SK-N-SH (cell line): ENCODE data around the gene ABHD6. TPM values are rescaled to one million over a fixed set of nuclear protein-coding genes. Genes with fewer than 3 reads are reported as not detected.

Experiments used
- CTCF ChIA-PET: fragments of 300-600, 350-600 bp; formaldehyde crosslinking; extraction: SDS; loops from one replicate; lab custom pipeline; 2021; lab: Yijun Ruan, JAX
- POLR2A ChIA-PET: fragments of 350-600 bp; sonication (Branson Sonifier 250); formaldehyde crosslinking; extraction: SDS; loops from one replicate; lab custom pipeline; 2020; ENCODE audit warnings: antibody characterized with exemption, inconsistent platforms; lab: Yijun Ruan, JAX
- DNase-seq: peaks from one replicate; pipeline ENCODE4 v3.0.0; 2012
- H2AFZ ChIP-seq: fragments of 200-600 bp; sonication (generic); 2 replicates; pipeline ENCODE4 v1.8.1; 2016; ENCODE audit warnings: antibody characterized with exemption, mild to moderate bottlenecking, low read depth
- H3F3A ChIP-seq: fragments of 200-600 bp; sonication (generic); replicated peaks from 2 replicates; pipeline ENCODE3; 2016; ENCODE audit warnings: antibody characterized with exemption, mild to moderate bottlenecking; ENCODE audit not compliant: insufficient read depth
- H3K27ac ChIP-seq, 2 experiments: fragments of 200-500 bp in 1 of 2; fragments of 200-600 bp in 1 of 2; sonication (Bioruptor generic) in 1 of 2; sonication (generic), shearing (Covaris generic) in 1 of 2; 2 replicates each; pipeline versions ENCODE4 v1.5.1 to v1.6.1; 2014 to 2016; ENCODE audit warnings: low read depth in 2 of 2, inconsistent platforms in 1 of 2, low read length in 1 of 2, mild to moderate bottlenecking in 1 of 2, mixed read lengths in 1 of 2
- H3K27me3 ChIP-seq: fragments of 200-600 bp; sonication (generic), shearing (Covaris generic); 2 replicates; pipeline ENCODE4 v1.6.1; 2016; ENCODE audit warnings: mixed run types; ENCODE audit not compliant: insufficient read depth
- H3K36me3 ChIP-seq, 2 experiments: fragments of 200-500 bp in 1 of 2; fragments of 200-600 bp in 1 of 2; sonication (Bioruptor generic) in 1 of 2; sonication (generic) in 1 of 2; replicated peaks in 1 of 2; 2 replicates each; pipeline versions ENCODE3 to v1.5.1; 2014 to 2016; ENCODE audit warnings: low read length in 1 of 2, mild to moderate bottlenecking in 1 of 2; ENCODE audit not compliant: insufficient read depth in 2 of 2, control insufficient read depth in 1 of 2
- H3K4me1 ChIP-seq, 2 experiments: fragments of 200-500 bp in 1 of 2; fragments of 200-600 bp in 1 of 2; sonication (Bioruptor generic) in 1 of 2; sonication (generic), shearing (Covaris generic) in 1 of 2; 2 replicates each; pipeline versions ENCODE4 v1.5.1 to v1.6.1; 2014 to 2016; ENCODE audit warnings: low read depth in 1 of 2, low read length in 1 of 2, mixed run types in 1 of 2; ENCODE audit not compliant: insufficient read depth in 2 of 2, control insufficient read depth in 1 of 2
- H3K4me2 ChIP-seq: fragments of 200-600 bp; sonication (generic), shearing (Covaris generic); 2 replicates; pipeline ENCODE4 v1.6.1; 2017; ENCODE audit warnings: mixed run types
- H3K4me3 ChIP-seq, 2 experiments: fragments of 200-500 bp in 1 of 2; fragments of 200-600 bp in 1 of 2; sonication (Bioruptor generic) in 1 of 2; sonication (generic), shearing (Covaris generic) in 1 of 2; 2 replicates each; pipeline versions ENCODE4 v1.5.1 to v1.8.1; 2014 to 2016; ENCODE audit warnings: low read depth in 2 of 2, inconsistent platforms in 1 of 2, low read length in 1 of 2, mild to moderate bottlenecking in 1 of 2, mixed read lengths in 1 of 2, moderate library complexity in 1 of 2
- H3K79me2 ChIP-seq: fragments of 200-600 bp; sonication (generic); 2 replicates; pipeline ENCODE4 v1.8.1; 2017; ENCODE audit warnings: mild to moderate bottlenecking; ENCODE audit not compliant: insufficient read depth
- H3K9ac ChIP-seq: fragments of 200-600 bp; sonication (generic); 2 replicates; pipeline ENCODE4 v1.6.1; 2017; ENCODE audit warnings: mixed run types
- H3K9me2 ChIP-seq: fragments of 200-600 bp; sonication (generic); 2 replicates; pipeline ENCODE4 v1.6.1; 2017; ENCODE audit warnings: mixed run types
- H3K9me3 ChIP-seq: fragments of 200-600 bp; sonication (generic); 2 replicates; pipeline ENCODE4 v1.6.1; 2017; ENCODE audit warnings: mixed run types, mild to moderate bottlenecking, moderate library complexity
- H4K20me1 ChIP-seq: fragments of 200-600 bp; sonication (generic); 2 replicates; pipeline ENCODE4 v1.6.1; 2017; ENCODE audit warnings: mild to moderate bottlenecking, mixed run types; ENCODE audit not compliant: insufficient read depth
- CHD2 ChIP-seq: fragments of 150-350 bp; IDR thresholded peaks from 2 replicates; pipeline ENCODE4 v1.6.1; 2018; ENCODE audit warnings: low read length; ENCODE audit not compliant: partially characterized antibody
- EZH2phosphoT487 ChIP-seq: fragments of 200-600 bp; sonication (generic); IDR thresholded peaks from 2 replicates; pipeline ENCODE4 v1.6.1; 2017; ENCODE audit warnings: low read depth, mixed run types, mild to moderate bottlenecking, antibody characterized with exemption, moderate library complexity, borderline replicate concordance
- FOXJ3 ChIP-seq: sonication (generic); formaldehyde crosslinking; IDR thresholded peaks from 2 replicates; pipeline ENCODE4 v1.5.1; 2020; ENCODE audit warnings: mild to moderate bottlenecking, missing genetic modification reagents
- GATA2 ChIP-seq: sonication (generic); formaldehyde crosslinking; IDR thresholded peaks from 2 replicates; pipeline ENCODE4 v1.5.0; 2020; ENCODE audit warnings: mild to moderate bottlenecking, missing genetic modification reagents
- JUND ChIP-seq: IDR thresholded peaks from 2 replicates; pipeline ENCODE4 v1.4.0; 2012
- MEF2A ChIP-seq: IDR thresholded peaks from 2 replicates; pipeline ENCODE4 v1.4.0; 2012; ENCODE audit warnings: low read depth, borderline replicate concordance
- NFIC ChIP-seq: IDR thresholded peaks from 2 replicates; pipeline ENCODE4 v1.4.0; 2012; ENCODE audit warnings: borderline replicate concordance
- NRF1 ChIP-seq: IDR thresholded peaks from 2 replicates; pipeline ENCODE4 v1.6.1; 2012; ENCODE audit warnings: low read depth, mild to moderate bottlenecking, low read length
- POLR2AphosphoS5 ChIP-seq: IDR thresholded peaks from 2 replicates; pipeline ENCODE4 v1.6.1; 2012; ENCODE audit warnings: low read depth, low read length
- RAD21 ChIP-seq: IDR thresholded peaks from 2 replicates; pipeline ENCODE4 v1.6.1; 2012; ENCODE audit warnings: mild to moderate bottlenecking, low read length
- RCOR1 ChIP-seq: fragments of 150-350 bp; IDR thresholded peaks from 2 replicates; pipeline ENCODE4 v1.6.1; 2017; ENCODE audit warnings: antibody characterized with exemption, low read length
- RFX5 ChIP-seq: IDR thresholded peaks from 2 replicates; pipeline ENCODE4 v1.6.1; 2012; ENCODE audit warnings: mild to moderate bottlenecking, improper control_type of control experiment, low read length
- TAF1 ChIP-seq: IDR thresholded peaks from 2 replicates; pipeline ENCODE4 v1.6.1; 2012; ENCODE audit warnings: low read depth, mild to moderate bottlenecking, low read length, moderate library complexity, borderline replicate concordance
- TEAD4 ChIP-seq: IDR thresholded peaks from 2 replicates; pipeline ENCODE4 v1.4.0; 2012; ENCODE audit warnings: mild to moderate bottlenecking, borderline replicate concordance; ENCODE audit not compliant: insufficient read depth
- WGBS: methylation state at CpG from one replicate; pipeline ENCODE4 v1.1.6; 2017; ENCODE audit warnings: low lambda C conversion rate; 5-methylcytosine and 5-hydroxymethylcytosine counted together
- polyA plus RNA-seq, 3 experiments: library from polyadenylated mRNA; depleted of rRNA; stranded (reverse); fragments of >200 nt; gene quantifications; 2 replicates each; pipeline ENCODE4 v1.2.3, GENCODE V29; 2012
- TF ChIP-seq, protein P1 (sequence below): fragments of 150-350 bp; IDR thresholded peaks from 2 replicates; pipeline ENCODE4 v1.6.1; 2017; ENCODE audit warnings: antibody characterized with exemption, low read length, low read depth, borderline replicate concordance
- TF ChIP-seq, protein P2 (sequence below): IDR thresholded peaks from 2 replicates; pipeline ENCODE4 v1.6.1; 2012; ENCODE audit warnings: mild to moderate bottlenecking, low read depth, low read length, moderate library complexity
- TF ChIP-seq, protein P3 (sequence below): IDR thresholded peaks from 2 replicates; pipeline ENCODE4 v1.4.0; 2012; ENCODE audit warnings: low read depth, borderline replicate concordance
- TF ChIP-seq, protein P4 (sequence below): IDR thresholded peaks from 2 replicates; pipeline ENCODE4; 2012
- TF ChIP-seq, protein P5 (sequence below): IDR thresholded peaks from 2 replicates; pipeline ENCODE4 v1.4.0; 2012; ENCODE audit warnings: low read depth
- TF ChIP-seq, protein P6 (sequence below): fragments of 200-600 bp; sonication (generic); IDR thresholded peaks from 2 replicates; pipeline ENCODE4 v1.6.1; 2017; ENCODE audit warnings: antibody characterized with exemption, mild to moderate bottlenecking, moderate library complexity

The ABHD6 gene
- polyA plus RNA-seq, 1 of the 3 experiments (the other 2 are of a cell fraction), result 10.7 TPM

DNA sequence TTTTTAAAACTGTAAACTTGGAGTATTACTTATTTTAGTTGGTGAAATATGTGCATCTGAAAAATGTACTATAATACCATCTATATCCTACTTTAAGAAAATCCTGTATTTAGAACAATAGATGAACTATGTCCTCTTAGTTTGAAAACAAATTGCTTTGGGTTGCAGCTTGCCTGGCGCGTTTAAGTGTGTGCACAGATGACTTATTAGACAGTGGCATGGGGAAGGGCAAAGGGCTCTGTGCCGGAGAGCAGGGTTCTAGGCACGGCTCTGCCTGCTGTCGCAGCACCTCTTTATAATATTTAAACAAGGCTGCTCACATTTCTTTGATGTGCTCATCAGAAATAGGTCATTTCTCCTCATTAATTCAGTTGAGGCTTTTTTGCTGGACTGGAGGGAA, 105.1 kb downstream of the ABHD6 start:
- Histone ChIP-seq H3K27me3 (no peaks in the 10 kb centered on the region), H3K4me3 (no peak overlapping the region), H3K4me2 (no peak overlapping the region), H3K4me1 (no peaks in the 10 kb centered on the region), H4K20me1 (no peaks in the 10 kb centered on the region), H3K9ac (no peak overlapping the region), H3F3A (no peaks in the 10 kb centered on the region), H3K36me3 (no peaks in the 10 kb centered on the region), H3K79me2 (peaks cover 14% of the 10 kb centered on the region; the same call in 1 of the 2 replicates), H3K9me2 (no peaks in the 10 kb centered on the region), H2AFZ (no peak overlapping the region), H3K9me3 (no peaks in the 10 kb centered on the region), H3K27ac (no peak overlapping the region)
- POLR2A ChIA-PET, result no interaction called here
- CTCF ChIA-PET, result no interaction called here
- DNase-seq, result no peak
- WGBS, result 92% methylated on average over 5 of the region's 5 CpGs
- TF ChIP-seq, protein P1, sequence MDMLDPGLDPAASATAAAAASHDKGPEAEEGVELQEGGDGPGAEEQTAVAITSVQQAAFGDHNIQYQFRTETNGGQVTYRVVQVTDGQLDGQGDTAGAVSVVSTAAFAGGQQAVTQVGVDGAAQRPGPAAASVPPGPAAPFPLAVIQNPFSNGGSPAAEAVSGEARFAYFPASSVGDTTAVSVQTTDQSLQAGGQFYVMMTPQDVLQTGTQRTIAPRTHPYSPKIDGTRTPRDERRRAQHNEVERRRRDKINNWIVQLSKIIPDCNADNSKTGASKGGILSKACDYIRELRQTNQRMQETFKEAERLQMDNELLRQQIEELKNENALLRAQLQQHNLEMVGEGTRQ, result no peak
- TF ChIP-seq RCOR1 (no peak), GATA2 (no peak), JUND (no peak), MEF2A (no peak), CHD2 (no peak), NFIC (no peak), RFX5 (no peak), TAF1 (no peak), POLR2AphosphoS5 (no peak), FOXJ3 (CRISPR knock-in tag) (no peak), TEAD4 (no peak), NRF1 (no peak), RAD21 (no peak), EZH2phosphoT487 (no peak)
- TF ChIP-seq, protein P2, sequence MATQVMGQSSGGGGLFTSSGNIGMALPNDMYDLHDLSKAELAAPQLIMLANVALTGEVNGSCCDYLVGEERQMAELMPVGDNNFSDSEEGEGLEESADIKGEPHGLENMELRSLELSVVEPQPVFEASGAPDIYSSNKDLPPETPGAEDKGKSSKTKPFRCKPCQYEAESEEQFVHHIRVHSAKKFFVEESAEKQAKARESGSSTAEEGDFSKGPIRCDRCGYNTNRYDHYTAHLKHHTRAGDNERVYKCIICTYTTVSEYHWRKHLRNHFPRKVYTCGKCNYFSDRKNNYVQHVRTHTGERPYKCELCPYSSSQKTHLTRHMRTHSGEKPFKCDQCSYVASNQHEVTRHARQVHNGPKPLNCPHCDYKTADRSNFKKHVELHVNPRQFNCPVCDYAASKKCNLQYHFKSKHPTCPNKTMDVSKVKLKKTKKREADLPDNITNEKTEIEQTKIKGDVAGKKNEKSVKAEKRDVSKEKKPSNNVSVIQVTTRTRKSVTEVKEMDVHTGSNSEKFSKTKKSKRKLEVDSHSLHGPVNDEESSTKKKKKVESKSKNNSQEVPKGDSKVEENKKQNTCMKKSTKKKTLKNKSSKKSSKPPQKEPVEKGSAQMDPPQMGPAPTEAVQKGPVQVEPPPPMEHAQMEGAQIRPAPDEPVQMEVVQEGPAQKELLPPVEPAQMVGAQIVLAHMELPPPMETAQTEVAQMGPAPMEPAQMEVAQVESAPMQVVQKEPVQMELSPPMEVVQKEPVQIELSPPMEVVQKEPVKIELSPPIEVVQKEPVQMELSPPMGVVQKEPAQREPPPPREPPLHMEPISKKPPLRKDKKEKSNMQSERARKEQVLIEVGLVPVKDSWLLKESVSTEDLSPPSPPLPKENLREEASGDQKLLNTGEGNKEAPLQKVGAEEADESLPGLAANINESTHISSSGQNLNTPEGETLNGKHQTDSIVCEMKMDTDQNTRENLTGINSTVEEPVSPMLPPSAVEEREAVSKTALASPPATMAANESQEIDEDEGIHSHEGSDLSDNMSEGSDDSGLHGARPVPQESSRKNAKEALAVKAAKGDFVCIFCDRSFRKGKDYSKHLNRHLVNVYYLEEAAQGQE, result no peak
- TF ChIP-seq, protein P3, sequence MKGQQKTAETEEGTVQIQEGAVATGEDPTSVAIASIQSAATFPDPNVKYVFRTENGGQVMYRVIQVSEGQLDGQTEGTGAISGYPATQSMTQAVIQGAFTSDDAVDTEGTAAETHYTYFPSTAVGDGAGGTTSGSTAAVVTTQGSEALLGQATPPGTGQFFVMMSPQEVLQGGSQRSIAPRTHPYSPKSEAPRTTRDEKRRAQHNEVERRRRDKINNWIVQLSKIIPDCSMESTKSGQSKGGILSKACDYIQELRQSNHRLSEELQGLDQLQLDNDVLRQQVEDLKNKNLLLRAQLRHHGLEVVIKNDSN, result no peak
- TF ChIP-seq, protein P4, sequence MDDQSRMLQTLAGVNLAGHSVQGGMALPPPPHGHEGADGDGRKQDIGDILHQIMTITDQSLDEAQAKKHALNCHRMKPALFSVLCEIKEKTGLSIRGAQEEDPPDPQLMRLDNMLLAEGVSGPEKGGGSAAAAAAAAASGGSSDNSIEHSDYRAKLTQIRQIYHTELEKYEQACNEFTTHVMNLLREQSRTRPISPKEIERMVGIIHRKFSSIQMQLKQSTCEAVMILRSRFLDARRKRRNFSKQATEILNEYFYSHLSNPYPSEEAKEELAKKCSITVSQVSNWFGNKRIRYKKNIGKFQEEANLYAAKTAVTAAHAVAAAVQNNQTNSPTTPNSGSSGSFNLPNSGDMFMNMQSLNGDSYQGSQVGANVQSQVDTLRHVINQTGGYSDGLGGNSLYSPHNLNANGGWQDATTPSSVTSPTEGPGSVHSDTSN, result no peak
- TF ChIP-seq, protein P5, sequence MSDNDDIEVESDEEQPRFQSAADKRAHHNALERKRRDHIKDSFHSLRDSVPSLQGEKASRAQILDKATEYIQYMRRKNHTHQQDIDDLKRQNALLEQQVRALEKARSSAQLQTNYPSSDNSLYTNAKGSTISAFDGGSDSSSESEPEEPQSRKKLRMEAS, result no peak
- TF ChIP-seq, protein P6, sequence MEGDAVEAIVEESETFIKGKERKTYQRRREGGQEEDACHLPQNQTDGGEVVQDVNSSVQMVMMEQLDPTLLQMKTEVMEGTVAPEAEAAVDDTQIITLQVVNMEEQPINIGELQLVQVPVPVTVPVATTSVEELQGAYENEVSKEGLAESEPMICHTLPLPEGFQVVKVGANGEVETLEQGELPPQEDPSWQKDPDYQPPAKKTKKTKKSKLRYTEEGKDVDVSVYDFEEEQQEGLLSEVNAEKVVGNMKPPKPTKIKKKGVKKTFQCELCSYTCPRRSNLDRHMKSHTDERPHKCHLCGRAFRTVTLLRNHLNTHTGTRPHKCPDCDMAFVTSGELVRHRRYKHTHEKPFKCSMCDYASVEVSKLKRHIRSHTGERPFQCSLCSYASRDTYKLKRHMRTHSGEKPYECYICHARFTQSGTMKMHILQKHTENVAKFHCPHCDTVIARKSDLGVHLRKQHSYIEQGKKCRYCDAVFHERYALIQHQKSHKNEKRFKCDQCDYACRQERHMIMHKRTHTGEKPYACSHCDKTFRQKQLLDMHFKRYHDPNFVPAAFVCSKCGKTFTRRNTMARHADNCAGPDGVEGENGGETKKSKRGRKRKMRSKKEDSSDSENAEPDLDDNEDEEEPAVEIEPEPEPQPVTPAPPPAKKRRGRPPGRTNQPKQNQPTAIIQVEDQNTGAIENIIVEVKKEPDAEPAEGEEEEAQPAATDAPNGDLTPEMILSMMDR, result no peak
